GM18517 (cell line): ENCODE measurements around the gene HSPBP1.
"Not testable (repeated sequence)": the region's sequence is repeated elsewhere in the genome, so short reads cannot be mapped to it uniquely, and the experiment has no call there.

Experiments
- ATAC-seq: cut with Tn5 transposase; IDR thresholded peaks from one replicate; pipeline ENCODE4 v1.9.1; 2021; ENCODE audit warnings: mild to moderate bottlenecking, moderate library complexity; ENCODE audit not compliant: unreplicated experiment

HSPBP1 gene

GRCh38 chr19:55279770-55280643, at the start of gene HSPBP1:
Gene HSPBP1 (minus strand): TSS chr19:55280110. CDS start chr19:55279608, 502 bp downstream.
- peak; percentile 67 for ATAC-seq

DNA sequence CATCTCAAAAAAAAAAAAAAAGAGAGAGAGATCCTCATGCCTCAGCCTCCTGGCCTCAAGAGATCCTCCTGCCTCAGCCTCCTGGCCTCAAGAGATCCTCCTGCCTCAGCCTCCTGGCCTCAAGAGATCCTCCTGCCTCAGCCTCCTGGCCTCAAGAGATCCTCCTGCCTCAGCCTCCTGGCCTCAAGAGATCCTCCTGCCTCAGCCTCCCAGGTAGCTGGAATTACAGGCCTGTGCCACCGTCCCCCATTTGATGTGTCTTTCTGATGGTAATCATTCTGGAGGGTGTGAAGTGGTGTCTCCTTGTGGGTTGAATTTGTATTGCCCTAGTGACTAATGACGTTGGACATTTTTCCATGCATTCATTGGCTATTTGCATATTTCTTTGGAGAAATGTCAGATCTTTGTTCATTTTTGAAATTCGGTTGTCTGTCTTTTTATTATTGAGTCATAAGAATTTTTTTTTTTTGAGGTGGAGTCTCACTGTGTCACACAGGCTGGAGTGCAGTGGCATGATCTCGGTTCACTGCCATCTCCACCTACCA, 48.9 kb upstream of the HSPBP1 start:
- ATAC-seq, result not testable (repeated sequence)

GRCh38 chr19:55325172-55325571, 45.3 kb upstream of the HSPBP1 start, which contains the start of gene TMEM150B:
Gene TMEM150B (minus strand): TSS chr19:55325341. CDS start chr19:55321036, 4,305 bp downstream.
- no peak for ATAC-seq

DNA sequence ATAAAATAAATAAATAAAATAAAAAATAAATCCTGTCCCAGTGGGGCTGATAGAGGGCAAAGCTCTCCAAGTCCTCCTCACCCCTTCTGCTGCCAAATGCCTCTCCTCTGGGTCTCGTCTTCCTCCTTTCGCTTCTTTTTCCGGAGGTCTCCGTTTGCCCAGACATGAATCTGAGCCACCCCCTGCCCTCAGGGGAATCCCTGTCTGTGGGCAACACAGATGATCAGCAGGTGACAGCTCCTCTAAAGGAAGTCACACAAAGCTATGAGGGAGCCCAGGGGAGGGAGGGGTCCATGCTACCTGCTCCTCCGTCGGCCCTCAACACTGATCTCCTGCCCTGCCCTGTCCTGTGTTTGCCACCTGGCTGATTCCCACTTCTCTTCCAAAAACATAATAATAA, 44.8 kb upstream of the HSPBP1 start:
- ATAC-seq, result no peak

DNA sequence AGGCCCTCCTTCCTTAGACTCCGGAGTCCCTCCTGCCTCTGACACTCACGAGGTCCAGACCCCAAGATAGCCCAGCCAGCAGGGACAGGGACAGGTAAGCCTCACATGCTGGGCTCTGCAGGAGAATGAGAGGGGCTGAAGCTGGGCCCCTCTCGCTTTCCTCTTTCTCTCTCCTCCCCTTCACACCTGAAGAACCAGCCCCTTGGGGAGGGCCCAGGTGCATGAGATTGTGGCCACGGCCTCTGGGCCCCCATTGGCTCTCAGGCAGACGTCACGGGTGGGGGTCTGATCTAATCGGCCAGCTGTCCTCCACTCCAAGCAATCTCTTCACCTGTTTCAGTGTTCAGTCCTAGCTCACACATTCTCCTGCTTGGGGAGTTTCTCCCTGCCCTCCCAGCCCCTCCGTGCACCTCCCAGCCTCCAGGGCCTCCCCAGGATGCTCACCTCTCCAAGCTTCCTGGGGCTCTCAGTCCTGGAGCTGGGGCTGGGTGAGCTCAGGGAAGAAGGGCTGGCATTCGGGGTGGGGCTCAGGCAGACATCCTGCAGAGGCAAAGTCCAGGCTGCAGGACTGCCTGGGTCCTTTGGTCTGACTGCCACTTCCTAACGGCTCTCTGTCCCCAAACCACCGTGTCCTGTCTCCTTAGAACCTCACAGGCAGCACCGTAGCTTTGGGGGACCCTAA, 42.4 kb upstream of the HSPBP1 start:
- ATAC-seq, result no peak

GRCh38 chr19:55321466-55322137, 41.7 kb upstream of the HSPBP1 start:
- no peak for ATAC-seq

DNA sequence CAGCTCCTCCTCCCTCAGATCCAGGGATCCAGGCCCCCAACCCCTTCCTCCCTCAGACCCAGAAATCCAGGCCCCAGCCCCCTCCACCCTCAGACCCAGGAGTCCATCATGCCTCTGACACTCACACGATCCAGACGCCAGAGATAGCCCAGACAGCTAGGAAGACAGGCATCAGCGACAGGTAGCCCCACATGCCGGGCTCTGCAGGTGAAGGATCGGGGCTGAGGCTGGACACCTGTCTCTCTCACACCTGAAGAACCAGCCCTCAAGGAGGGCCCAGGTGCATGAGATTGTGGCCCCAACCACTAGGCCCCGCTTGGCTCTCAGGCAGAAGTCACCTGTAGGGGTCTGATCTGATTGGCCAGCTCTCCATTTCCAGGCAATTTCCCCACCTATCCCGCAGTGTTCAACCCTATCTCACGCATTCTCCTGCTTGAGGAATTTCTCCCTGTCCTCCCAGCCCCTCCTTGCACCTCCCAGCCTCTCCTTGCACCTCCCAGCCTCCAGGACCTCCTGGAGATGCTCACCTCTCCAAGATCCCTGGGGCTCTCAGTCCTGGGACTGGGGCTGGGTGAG, 41.0 kb upstream of the HSPBP1 start:
- ATAC-seq, result no peak

GRCh38 chr19:55319785-55320184, 39.9 kb upstream of the HSPBP1 start:
- no peak for ATAC-seq

GRCh38 chr19:55316646-55317045, 36.7 kb upstream of the HSPBP1 start:
- ATAC-seq, result no peak

- ATAC-seq, result no peak
Measured at GRCh38 chr19:55315956-55316525, 36.1 kb upstream of the HSPBP1 start.

GRCh38 chr19:55314396-55314795, 34.5 kb upstream of the HSPBP1 start:
- no peak for ATAC-seq

GRCh38 chr19:55312621-55313512, 33.0 kb upstream of the HSPBP1 start:
- no peak for ATAC-seq

DNA sequence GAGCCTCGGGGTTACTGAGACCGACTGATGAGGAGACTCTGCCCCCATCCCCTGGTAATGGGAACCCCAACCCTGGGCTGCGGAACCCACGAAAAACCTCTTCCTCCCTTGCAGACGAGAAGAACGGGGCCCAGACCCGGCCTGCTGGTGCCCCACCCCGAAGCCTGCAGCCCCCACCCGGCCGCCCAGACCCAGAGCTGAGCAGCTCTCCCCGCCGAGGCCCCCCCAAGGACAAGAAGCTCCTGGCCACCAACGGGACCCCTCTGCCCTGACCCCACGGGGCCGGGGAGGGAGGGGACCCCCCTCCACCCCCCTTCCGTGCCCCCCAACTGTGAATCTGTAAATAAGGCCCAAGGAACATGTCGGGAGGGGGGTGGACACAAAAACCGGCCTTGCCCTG, 31.9 kb upstream of the HSPBP1 start:
- ATAC-seq, result no peak

- ATAC-seq, result no peak
Measured at GRCh38 chr19:55311397-55311796, 31.5 kb upstream of the HSPBP1 start.

GRCh38 chr19:55310498-55310897, 30.6 kb upstream of the HSPBP1 start:
- no peak for ATAC-seq

- ATAC-seq, result no peak
Measured at GRCh38 chr19:55309448-55309847, 29.5 kb upstream of the HSPBP1 start.

- no peak for ATAC-seq
Measured at GRCh38 chr19:55308281-55308680, 28.4 kb upstream of the HSPBP1 start.

- ATAC-seq, result no peak
Measured at GRCh38 chr19:55306712-55307111, 26.8 kb upstream of the HSPBP1 start.

GRCh38 chr19:55305983-55306562, 26.2 kb upstream of the HSPBP1 start:
- no peak for ATAC-seq
